C1 segment of cervical spinal cord (tissue), 14 donors: ENCODE results near the gene MREG.
A peak's percentile ranks its signal among the peaks of the same experiment; 100 is the strongest.

Experiments
- DNase-seq, 14 donors: peaks; one replicate each; lab custom pipeline; 2025; lab: John Stamatoyannopoulos, UW

MREG gene

DNA sequence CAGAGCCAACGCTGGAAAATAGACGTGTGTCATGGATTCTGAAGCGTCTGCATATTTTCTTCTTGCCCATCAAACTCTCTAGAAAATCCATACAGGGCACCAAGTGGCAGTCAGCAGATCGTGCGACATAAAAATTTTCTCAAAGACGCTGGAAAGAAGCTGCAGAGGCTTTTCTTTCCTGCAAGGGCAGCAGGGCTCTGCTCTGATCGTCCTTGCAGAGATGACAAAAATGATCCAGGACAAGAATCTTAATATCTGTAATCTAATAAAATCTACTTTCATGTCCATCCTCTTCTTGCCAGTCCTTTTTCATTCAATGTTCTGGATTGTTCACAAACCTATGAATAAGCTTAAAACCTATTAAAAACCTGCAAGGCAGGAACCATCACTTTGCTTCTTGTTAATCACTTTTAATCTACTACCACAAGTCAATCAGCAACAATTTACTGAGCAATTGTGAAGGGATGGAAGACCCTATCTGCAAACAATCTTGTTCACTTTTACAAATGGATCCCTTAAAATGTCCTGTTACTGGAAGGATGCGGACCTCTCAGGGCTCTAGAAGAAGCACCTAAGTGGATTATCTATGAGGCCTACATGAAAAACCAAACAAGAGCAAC is 93.6 kb downstream of the MREG start:
- DNase-seq, result no peak

GRCh38 chr2:215918901-215919599 is 94.3 kb downstream of the MREG start:
- no peak for DNase-seq

DNA sequence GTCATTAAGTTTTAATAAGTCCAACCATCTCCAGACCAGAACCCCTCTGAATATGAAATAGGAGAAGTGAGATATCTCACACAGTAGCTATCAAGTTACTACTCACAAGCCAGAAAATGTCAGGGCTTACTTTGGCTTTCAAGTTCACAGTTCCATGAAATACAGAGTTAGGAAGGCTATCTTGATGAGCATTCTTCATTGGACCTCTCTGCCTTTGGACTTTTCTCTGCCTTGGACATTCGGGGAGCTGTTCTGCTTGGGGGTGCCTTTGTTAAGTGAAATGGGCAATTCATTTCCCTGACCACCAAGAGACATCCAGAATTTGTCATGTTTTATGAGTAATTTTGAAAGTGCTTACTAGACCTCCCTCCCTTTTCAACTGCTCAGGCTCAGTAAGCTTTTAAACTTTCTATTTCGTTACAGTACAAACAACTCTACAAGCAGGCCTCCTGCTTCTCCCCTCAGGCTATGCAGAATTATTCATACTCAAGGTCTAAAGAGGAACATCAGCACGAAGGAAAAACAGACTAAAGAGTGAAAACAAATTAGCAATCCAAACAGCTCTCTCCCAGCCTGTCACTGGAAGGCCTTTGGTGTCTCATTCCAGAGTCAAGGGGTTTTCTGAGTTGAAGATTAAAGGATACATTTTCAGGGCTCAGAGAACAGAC is 95.3 kb downstream of the MREG start:
- no peak for DNase-seq

DNA sequence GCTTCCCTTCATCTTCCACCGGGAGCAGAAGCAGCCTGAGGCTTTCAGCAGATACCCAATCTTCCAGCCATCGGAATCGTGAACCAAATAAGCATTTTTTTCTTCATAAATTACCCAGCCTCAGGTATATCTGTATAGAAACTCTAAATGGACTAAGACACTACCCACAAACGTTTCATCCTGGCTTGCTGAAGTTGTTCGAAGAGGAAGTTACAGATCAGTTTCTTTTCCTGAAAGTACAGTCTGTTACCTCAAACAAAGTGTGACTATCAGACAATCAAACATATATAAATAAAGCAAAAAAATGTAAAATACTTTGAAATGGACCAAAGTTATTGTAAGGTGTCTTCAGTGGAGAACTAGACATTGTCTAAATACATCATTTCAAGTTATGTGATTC is 97.9 kb downstream of the MREG start:
- no peak for DNase-seq

DNA sequence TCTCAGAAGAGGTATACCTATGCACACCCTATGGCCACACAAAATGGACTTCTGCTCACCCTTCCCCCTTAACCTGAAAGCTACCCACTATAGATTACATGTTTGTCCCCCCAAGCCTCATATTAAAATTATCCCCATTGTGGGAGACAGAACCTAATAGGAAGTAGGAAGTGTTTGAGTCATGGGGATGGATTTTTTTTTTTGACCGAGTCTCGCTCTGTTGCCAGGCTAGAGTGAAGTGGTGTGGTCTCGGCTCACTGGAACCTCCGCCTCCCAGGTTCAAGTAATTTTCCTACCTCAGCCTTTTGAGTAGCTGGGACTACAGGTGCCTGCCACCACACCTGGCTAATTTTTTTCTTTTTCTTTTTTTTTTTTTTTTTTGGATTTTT is 98.6 kb downstream of the MREG start:
- no peak for DNase-seq

- DNase-seq, result no peak
These were observed 99.1 kb downstream of the MREG start for GRCh38 chr2:215914054-215914776.

DNA sequence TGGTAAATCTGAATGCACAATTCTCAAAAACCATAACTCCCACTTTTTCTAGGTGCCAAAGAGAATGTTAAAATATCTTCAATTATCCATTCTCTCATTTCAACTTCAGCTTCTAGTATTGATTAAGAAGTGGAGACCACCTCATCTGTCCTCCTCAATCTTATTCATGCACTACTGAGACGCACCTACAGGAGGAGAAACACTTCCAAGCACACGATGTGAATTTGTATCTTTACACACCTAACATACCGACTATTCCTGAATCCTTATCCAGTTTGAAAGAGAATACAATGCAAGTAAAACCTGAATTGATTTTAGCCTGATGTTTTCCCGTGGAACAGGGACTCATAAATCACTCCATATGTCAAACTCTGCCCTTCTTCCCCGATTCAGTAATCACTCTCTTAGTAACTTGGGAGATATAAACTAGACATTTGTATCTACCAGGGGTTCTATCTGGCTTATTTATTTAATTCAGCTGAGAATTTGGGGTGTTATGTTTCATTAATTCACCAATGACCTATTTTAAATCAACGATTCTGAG is 101.0 kb downstream of the MREG start:
- no peak for DNase-seq

DNA sequence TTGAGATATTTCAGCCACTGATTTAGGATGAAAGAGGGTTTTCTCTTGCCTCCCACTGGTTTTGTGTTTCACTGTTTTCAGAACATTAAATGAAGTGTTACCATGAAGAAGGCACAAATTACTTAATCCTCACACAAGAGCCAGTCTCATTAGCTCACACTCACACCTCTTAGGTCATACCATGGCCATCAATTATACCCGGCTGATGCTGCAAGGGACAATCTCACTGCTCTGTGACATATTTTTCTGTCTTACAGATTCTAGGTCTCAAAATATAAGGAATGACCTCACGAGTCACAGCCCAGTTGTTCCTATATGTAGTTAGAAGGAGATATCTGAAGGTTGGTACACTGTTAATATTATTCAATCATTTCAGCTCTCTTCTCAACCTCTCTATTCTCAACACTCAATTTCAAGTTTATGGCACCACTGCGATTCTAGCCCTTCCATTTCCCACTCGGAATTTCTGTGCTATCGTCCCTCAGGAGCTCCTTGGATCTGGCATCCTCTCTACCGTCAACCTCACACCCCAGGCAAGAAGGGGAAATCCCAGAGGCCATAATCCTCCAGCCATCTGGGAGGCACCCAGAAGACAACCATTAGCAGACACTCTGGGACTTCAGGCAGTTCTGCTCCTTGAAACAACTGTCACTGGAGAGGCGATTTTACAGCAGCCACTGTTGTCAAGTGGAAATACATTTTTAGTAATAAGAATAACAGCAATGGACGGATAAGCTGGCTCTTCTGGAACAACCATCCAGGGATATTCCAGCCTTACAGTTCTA is 101.9 kb downstream of the MREG start:
- no peak for DNase-seq

DNA sequence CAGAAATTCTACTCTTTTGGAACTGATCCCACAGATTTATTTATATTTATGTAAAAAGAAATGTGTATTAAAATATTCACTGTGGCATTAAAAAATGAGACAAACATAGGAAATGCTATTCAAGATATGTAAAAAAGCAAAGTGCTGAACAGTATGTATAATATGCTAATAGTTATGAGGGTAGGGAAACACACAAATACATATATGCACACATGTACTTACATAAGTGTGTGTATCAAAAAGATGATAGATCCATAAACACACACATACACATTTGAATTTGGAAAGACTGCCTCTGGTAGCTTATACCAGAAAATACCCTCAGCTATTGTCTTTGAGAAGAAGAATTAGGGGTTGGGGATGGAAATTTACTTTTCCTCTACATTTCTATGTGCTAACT is 103.2 kb downstream of the MREG start:
- DNase-seq, result no peak

- DNase-seq, result no peak
These were observed 106.2 kb downstream of the MREG start for GRCh38 chr2:215907147-215907546.

GRCh38 chr2:215906458-215906857 is 106.9 kb downstream of the MREG start:
- DNase-seq, result no peak

DNA sequence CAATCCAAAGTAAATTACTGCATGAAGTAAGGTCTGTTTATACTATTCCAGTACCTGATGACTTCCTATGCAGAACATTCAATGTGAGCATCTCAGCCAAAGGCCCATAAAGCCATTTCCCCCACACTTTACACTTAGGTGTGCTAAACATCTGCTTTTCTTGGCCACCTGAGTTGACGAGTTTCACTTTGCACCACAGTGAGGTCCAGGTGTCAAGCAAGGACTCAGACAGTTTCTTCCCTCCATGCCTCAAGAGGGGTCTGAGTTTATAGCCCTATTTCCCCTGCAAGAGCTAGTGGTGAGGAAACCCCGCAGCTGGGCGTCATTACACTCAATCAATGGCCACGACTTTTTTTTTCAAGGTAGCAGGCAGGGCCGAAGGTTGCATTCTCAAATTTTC is 107.7 kb downstream of the MREG start:
- DNase-seq, result no peak

- DNase-seq, result no peak
These were observed 109.2 kb downstream of the MREG start for GRCh38 chr2:215904101-215904500.

- DNase-seq, result no peak
These were observed 110.1 kb downstream of the MREG start for GRCh38 chr2:215903203-215903602.

- no peak for DNase-seq
These were observed 111.6 kb downstream of the MREG start for GRCh38 chr2:215901796-215902195.

- no peak for DNase-seq
These were observed 112.5 kb downstream of the MREG start for GRCh38 chr2:215900843-215901242.

GRCh38 chr2:215900203-215900611 is 113.1 kb downstream of the MREG start:
- DNase-seq, result peak in 1 of 14 donors; percentile 54

- DNase-seq, result no peak
These were observed 113.9 kb downstream of the MREG start for GRCh38 chr2:215899141-215900074.

DNA sequence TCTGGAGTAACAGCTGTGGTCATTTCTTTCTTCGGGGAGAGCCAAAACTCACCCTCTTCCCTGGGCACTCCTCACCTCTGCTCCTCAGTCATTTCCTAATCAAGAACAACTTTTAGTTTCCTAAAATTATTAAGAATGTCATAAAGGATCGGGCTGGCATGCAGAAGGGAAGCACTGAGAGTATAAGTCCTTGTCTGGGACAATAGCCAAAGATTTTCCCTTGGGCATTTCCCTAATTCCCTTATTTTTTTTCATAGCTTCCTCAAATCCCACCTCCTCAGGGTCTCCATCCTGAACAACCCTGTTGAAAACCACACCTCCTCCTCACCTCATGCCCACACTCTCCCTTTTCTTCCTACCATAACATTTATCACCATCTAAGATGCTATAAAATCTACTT is 115.0 kb downstream of the MREG start:
- DNase-seq, result no peak

DNA sequence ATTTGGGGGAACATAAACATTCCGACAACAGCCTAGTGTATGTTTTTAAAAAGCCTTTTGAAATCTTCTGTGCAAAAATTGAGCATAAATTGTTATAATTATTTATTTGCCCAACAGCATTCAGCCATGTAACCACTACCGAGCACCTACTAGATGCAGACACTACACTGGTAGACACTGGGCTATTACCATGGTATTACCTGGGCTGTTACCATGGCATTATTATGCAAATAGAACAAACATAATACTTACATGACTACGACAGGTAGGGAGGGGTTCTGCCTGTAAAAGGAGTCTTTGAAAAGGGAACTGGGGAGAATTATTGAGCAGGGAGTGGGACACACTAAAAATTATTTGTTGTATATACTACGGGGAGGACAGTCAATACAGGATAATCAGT is 116.4 kb downstream of the MREG start:
- no peak for DNase-seq
